B cell (primary cell): ENCODE results near the gene USP26.
"Not testable (repeated sequence)": the region's sequence is repeated elsewhere in the genome, so short reads cannot be mapped to it uniquely, and the experiment has no call there.

ENCODE experiments used
- CTCF ChIP-seq: fragments of 200-600 bp; IDR thresholded peaks from one replicate; pipeline ENCODE4 v1.8.0; 2022; ENCODE audit warnings: antibody characterized with exemption, mild to moderate bottlenecking
- EZH2 ChIP-seq: IDR thresholded peaks from 2 replicates; pipeline ENCODE4 v1.6.1; 2012; ENCODE audit warnings: borderline replicate concordance, low read depth, mild to moderate bottlenecking, moderate library complexity, low read length; ENCODE audit not compliant: insufficient read depth, poor library complexity, severe bottlenecking

- not testable (repeated sequence) for TF ChIP-seq EZH2, CTCF
Measured at GRCh38 chrX:133077856-133078255, 19.1 kb downstream of the USP26 start.
